ENCODE data around the gene SZRD1.
"Not testable (repeated sequence)": the region's sequence is repeated elsewhere in the genome, so short reads cannot be mapped to it uniquely, and the experiment has no call there.

The SZRD1 gene

DNA sequence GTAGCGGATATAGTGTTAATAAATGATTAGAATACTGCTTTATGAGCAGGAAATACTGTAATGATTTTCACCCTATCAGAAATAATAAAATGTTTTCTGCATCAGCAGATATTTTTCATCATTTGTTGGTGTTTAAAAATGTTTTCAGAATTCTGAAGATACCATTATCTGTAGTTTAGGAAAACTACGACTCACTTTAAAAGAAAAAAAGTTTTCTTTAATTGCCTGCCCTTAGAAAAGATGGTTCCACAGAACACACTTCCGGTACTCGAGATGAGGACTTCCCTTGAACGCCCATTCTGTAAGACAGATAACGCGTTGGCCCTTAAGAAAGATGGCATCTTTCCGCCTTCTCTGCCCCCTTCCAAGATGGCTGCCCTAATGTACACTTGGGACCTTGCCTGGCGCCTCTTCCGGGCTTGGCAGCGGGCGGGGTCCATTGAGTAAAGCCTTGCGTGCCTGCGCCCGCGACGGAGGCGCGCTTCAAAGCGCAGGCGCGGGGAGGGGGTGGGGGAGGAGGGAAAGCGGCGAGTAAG is at the start of gene SZRD1:
SZRD1 (plus strand) TSS at position 521 of the 536 bp plus-strand sequence. CDS start 16 bp downstream, outside the sequence.
- peak; percentile 90 for DNase-seq (ENCODE audit: low read depth)

GRCh38 chr1:16318555-16318954 is 48.5 kb upstream of the SZRD1 start:
- no peak for DNase-seq (ENCODE audit: low read depth)

- DNase-seq (ENCODE audit: low read depth) = no peak
These were observed 45.7 kb upstream of the SZRD1 start for GRCh38 chr1:16321176-16321867.

DNA sequence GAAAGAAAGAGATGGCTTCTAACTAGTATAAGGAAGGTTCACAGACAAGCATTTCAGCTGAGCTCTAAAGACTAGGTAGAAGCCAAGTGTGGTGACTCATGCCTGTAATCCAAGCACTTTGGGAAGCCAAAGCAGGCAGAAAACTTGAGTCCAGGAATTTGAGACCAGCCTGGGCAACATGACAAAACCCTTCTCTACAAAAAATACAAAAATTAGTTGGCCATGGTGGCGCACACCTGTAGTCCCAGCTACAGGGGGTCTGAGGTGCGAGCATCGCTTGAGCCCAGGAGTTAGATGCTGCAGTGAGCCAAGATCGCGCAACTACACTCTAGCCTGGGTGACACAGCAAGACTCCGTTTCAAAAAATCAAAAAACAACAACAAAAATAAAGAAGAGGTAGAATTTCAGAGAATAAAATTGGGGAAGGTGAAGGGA is 42.6 kb upstream of the SZRD1 start:
- DNase-seq (ENCODE audit: low read depth) = no peak

GRCh38 chr1:16326833-16327404 is 40.1 kb upstream of the SZRD1 start:
- DNase-seq (ENCODE audit: low read depth) = no peak

DNA sequence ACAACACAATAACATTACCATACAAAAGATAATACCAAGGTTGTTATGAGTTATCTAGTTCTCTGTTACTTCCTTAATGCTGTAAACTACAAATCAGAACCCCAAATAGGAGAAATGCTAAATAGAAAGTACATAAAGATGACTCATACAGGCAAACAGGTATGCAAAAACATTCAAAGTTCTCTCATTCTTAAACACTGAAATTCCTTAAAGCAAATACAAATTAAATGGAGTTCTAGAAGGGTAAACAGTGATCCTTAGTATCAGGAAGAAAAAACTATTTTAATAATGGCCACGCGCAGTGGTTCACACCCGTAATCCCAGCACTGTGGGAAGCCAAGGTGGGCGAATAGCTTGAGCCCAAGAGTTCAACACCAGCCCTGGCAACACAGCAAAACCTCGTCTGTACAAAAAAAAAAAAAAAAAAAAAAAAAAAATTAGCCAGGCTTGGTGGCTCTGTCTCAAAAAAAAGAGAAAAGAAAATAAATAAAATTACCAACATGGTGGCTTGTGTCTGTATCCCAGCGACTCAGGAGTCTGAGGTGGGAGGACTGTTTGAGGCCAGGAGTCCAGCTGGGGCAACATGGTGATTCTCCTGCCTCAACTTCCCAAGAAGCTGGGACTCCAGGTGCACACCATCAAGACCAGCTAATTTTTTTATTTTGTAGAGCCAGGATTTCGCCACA is 32.2 kb upstream of the SZRD1 start:
- no peak for DNase-seq (ENCODE audit: low read depth)

GRCh38 chr1:16338961-16339360 is 28.1 kb upstream of the SZRD1 start:
- DNase-seq (ENCODE audit: low read depth) = no peak

DNA sequence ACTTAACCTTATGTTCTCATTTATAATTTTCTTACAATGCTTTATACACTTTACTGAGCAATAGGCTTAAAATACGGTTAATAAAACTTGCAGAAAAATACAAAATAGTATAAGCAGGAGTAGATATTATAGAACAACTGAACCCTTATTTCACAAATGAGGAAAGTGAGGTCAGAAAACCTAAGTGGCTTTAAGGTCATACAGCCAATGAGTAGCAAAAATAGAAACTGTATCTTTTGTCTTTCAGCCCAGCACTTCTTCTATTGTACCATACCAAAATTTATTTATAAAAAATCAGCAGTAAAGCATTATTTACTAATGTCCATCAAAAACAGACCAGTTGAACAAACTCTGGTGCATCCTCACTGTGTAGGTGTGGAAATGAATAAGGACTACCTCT is 26.4 kb upstream of the SZRD1 start:
- no peak for DNase-seq (ENCODE audit: low read depth)

DNA sequence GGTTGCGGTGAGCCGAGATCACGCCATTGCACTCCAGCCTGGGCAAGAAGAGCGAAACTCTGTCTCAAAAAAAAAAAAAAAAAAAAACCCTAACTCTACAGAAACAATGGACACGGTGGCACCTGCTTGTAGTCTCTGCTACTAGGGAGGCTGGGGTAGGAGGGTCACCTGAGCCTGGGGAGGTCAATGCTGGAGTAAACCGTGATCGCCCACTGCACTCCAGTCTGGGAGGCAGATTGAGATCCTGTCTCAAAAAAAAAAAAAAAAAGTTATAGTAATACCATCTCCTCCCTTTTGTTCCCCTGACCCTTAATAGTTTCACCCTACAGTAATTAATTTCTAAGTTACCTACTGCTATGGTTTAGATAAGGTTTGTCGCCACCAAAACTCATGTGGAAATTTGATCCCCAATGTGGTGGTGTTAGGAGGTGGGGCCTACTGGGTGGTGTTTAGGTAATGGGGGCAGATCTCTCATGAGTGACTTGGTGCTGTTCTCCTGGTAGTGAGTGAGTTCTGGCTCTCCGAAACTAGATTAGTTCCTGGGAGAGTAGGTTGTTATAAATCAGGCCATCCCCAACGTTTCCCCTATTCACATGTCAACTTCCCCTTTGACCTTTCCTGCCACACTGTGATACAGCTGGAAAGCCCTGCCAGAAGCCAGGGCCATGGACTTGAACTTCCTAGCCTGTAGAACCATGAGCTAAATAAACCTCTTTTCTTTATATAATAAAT is 24.5 kb upstream of the SZRD1 start:
- DNase-seq (ENCODE audit: low read depth) = no peak

GRCh38 chr1:16343276-16343675 is 23.8 kb upstream of the SZRD1 start:
- DNase-seq (ENCODE audit: low read depth) = not testable (repeated sequence)

DNA sequence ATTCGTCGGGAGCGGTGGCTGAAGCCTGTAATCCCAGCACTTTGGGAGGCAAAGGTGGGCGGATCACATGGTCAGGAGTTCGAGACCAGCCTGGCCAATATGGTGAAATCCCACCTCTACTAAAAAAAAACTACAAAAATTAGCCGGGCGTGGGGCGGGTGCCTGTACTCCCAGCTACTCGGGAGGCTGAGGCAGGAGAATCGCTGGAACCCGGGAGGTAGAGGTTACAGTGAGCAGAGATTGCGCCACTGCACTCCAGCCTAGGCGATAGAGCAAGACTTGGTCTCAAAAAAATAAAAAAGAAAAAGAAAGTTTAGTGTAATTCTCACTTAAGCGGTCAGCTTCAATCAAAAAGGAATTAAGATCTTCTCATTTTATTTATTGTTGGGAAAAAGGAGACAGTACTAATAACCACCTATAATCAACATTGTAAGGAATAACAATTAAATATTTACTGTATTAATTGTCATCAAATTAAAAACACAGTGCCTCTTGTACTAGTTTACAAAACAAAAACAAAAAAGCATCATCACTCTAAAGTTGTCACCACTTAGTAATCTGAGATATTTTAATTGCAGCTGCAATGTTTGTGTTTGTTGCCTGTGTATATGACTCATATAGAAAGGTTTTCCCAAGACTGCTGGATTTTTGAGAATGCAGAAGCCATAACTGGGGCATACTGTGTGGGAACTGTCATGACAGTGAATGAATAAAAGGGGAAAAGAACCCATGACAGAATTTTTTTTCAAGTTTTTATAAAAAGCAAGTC is 18.4 kb upstream of the SZRD1 start:
- no peak for DNase-seq (ENCODE audit: low read depth)

DNA sequence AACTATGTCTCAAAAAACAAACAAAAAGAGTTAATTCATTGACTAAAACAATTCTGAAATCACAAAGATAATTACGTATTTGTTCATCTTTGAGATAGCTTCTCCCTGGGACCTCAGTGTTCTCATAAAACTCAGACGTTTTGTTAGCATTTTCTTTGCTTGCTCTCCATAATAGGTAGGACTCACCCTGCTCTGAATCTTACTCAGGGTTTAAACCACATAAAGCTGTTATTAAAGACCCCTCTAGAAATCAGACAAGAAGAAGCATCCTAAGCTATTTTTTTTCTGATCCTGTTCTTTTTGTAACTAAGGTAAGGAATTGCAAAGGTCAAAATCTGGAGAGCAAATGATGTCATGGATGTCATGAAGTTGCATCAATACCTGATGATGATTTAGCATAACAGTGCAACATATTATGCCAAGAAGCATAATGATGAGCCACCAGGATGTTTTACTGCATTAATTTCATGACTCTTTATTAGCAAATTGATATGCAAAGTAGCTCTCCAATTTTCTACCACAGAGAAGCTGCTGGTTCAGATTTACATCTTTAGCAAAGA is 17.1 kb upstream of the SZRD1 start:
- DNase-seq (ENCODE audit: low read depth) = no peak

DNA sequence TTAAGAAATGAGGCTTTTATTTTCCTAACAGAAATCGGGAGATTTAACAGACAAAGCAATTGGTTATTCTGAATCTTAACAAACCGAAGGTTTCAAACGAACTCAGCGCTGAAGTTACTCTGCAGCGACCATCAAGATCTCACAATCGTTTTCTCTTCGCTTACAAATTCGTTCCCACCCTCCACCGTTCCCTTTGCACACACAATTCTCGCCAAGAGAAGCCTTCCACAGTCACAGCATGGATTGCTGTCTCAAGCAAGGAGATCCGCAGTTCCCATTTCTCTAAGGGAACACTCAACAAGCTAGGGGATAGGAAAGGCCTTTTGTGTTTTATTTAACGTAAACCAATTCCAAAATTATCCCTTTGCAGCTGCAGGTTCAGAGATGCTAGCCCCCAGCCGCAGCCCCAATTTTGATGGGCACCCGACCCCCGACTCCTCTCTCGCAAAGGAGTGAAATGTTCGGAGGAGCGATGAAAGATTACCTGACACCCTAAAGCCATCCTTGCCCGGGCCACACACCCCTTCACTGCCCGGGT is 15.5 kb upstream of the SZRD1 start:
- DNase-seq (ENCODE audit: low read depth) = no peak

DNA sequence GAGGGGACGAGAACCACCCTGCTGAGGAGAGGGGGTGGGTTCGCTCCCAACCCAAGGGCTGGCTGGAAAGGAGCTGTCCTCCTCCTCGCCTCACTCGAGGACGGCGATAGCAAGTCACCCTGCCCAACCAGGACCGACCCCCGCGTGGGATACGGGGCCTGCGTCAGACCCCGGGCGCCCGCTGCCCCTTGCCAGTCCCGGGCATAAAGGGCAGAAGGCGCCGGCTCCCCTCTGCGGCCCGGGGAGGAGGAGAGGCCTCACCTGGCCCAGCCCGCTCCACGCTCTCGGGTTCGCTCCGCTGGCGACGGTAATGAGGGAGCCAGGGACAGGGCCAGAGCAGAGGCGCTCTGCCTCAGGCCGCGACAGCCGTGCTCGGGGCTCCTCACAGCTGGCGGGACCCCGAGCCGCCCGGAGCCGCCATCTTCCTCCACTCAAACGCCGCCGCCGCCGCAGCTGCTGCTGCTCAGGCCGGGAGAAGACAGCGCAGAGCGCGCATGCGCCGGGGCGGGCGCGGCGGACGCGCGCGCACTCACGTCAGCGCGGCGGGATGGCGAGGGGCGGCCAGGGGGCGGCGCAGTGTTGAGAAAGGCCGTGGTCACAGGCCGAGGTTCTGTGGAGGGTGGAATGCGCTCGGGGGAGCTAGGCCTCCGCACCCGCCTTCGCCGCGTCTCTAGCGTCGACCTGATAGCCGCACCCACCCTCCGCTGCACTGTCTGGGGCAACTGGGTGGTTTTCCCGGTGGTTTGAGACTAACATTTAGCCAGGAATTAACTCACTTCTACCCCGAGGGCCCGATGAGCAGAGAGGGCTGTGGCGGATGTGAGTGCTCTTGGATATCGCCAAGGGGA is 14.8 kb upstream of the SZRD1 start, which contains the start of gene FBXO42:
FBXO42 (minus strand) TSS at position 487 of the 848 bp plus-strand sequence. CDS start 37,062 bp downstream, outside the sequence.
- peak; percentile 85 for DNase-seq (ENCODE audit: low read depth)

DNA sequence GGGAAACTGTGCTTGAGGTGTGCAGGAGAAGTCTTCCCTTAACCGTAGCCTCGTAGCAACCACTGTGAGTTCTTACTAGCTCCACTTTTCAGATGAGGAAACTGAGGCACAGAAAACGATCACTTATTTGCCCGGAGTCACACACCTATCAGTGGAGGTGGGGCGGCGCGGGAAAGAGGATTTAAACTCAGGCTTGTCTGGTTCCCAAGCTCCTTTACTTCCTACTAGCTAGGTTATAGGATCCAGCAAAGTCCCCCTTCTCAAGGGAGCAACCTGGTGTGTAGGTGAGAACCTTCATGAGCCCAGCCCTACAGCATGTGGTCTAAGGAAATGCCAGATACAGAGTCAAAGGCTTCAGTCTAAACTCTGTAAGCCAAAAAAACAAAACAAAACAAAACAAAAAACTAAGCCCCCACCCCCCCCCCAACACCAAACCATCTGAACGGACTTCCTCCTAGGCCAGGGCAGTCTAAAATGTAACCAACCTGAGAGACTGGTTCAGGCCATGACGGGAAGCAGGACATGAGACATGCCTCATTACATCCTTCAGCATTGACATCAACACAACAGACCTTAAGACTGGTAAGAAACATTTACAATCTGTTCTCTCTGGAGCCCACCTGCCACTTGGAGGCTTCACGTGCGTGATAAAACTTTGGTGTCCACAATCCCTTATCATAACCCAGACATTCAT is 14.1 kb upstream of the SZRD1 start:
- no peak for DNase-seq (ENCODE audit: low read depth)

DNA sequence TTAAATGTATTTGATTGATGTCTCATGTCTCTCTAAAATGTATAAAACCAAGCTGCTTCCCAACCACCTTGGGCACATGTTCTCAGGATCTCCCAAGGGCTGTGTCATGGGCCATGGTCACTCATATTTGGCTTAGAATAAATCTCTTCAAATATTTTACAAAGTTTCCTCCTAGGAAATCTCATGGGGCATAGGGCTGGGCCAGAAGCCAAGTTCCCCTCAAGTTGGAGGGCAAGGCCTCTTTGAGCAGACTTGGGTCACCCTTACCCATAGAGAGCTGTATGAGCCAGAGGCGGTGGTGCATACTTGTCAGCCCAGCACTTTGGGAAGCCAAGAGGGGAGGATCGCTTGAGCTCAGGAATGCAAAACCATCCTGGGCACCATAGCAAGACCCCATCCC is 12.4 kb upstream of the SZRD1 start:
- no peak for DNase-seq (ENCODE audit: low read depth)

DNA sequence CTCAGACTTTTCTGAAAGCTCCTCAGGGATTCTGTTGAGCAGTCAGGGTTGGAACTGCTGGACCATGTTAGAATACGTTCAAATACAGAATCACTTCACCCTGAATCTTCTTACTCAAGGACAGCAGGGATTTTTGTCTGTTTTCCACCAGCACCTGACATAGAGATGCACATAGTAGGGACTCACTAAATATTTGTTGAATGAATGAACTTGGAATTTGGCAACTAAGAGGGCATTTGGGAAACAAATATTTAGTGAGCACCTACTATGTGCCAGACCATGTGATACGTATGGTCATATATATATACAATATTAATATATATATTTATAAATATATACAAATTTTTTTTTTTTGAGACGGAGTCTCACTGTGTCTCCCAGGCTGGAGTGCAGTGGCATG is 10.2 kb upstream of the SZRD1 start:
- DNase-seq (ENCODE audit: low read depth) = no peak

- not testable (repeated sequence) for DNase-seq (ENCODE audit: low read depth)
These were observed 1.9 kb upstream of the SZRD1 start for GRCh38 chr1:16365146-16365498.

- peak; percentile 64 for DNase-seq (ENCODE audit: low read depth)
These were observed 371 bp downstream of the SZRD1 start for GRCh38 chr1:16367258-16367967.
